Measurements from ENCODE around the gene DDOST.
A peak's percentile ranks its signal among the peaks of the same experiment; 100 is the strongest.

Gene DDOST

GRCh38 chr1:20705203-20705755 lies 44.1 kb upstream of the DDOST start:
- no peak overlapping the region for H3K4me3 ChIP-seq (replicated peaks in 1 of 2; ENCODE audit: low read depth in 2 of 2, low read length in 2 of 2)
- peak in 1 of 2 donors; percentile 9 for DNase-seq (ENCODE audit: low read depth in 2 of 2)
- TF ChIP-seq, protein P1, sequence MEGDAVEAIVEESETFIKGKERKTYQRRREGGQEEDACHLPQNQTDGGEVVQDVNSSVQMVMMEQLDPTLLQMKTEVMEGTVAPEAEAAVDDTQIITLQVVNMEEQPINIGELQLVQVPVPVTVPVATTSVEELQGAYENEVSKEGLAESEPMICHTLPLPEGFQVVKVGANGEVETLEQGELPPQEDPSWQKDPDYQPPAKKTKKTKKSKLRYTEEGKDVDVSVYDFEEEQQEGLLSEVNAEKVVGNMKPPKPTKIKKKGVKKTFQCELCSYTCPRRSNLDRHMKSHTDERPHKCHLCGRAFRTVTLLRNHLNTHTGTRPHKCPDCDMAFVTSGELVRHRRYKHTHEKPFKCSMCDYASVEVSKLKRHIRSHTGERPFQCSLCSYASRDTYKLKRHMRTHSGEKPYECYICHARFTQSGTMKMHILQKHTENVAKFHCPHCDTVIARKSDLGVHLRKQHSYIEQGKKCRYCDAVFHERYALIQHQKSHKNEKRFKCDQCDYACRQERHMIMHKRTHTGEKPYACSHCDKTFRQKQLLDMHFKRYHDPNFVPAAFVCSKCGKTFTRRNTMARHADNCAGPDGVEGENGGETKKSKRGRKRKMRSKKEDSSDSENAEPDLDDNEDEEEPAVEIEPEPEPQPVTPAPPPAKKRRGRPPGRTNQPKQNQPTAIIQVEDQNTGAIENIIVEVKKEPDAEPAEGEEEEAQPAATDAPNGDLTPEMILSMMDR (IDR thresholded peaks at IDR 0.05; ENCODE audit: low read depth, low read length) = no peak

- no peak overlapping the region for H3K4me3 ChIP-seq (replicated peaks in 1 of 2; ENCODE audit: low read depth in 2 of 2, low read length in 2 of 2)
- TF ChIP-seq, protein P1 (IDR thresholded peaks at IDR 0.05; ENCODE audit: low read depth, low read length) = no peak
- DNase-seq (ENCODE audit: low read depth in 2 of 2) = no peak
These were observed 43.4 kb upstream of the DDOST start for GRCh38 chr1:20704390-20705202.

GRCh38 chr1:20703124-20703756 lies 42.1 kb upstream of the DDOST start:
- H3K4me3 ChIP-seq (replicated peaks in 1 of 2; ENCODE audit: low read depth in 2 of 2, low read length in 2 of 2) = no peak overlapping the region
- DNase-seq (ENCODE audit: low read depth in 2 of 2) = no peak
- TF ChIP-seq, protein P1 (IDR thresholded peaks at IDR 0.05; ENCODE audit: low read depth, low read length) = no peak

GRCh38 chr1:20702416-20702815 lies 41.2 kb upstream of the DDOST start:
- peak; percentile 39 to 48 for DNase-seq (ENCODE audit: low read depth in 2 of 2)
- no peak overlapping the region for H3K4me3 ChIP-seq (replicated peaks in 1 of 2; ENCODE audit: low read depth in 2 of 2, low read length in 2 of 2)
- TF ChIP-seq, protein P1 (IDR thresholded peaks at IDR 0.05; ENCODE audit: low read depth, low read length) = peak; percentile 58

GRCh38 chr1:20701847-20702246 lies 40.7 kb upstream of the DDOST start:
- no peak overlapping the region for H3K4me3 ChIP-seq (replicated peaks in 1 of 2; ENCODE audit: low read depth in 2 of 2, low read length in 2 of 2)
- DNase-seq (ENCODE audit: low read depth in 2 of 2) = no peak
- TF ChIP-seq, protein P1 (IDR thresholded peaks at IDR 0.05; ENCODE audit: low read depth, low read length) = no peak

- DNase-seq (ENCODE audit: low read depth in 2 of 2) = no peak
- no peak overlapping the region for H3K4me3 ChIP-seq (replicated peaks in 1 of 2; ENCODE audit: low read depth in 2 of 2, low read length in 2 of 2)
- TF ChIP-seq, protein P1 (IDR thresholded peaks at IDR 0.05; ENCODE audit: low read depth, low read length) = no peak
These were observed 40.3 kb upstream of the DDOST start for GRCh38 chr1:20701446-20701845.

Data from cardiac fibroblast (primary cell).